Activated CD8-positive, alpha-beta T cell treated with anti-CD3 and anti-CD28 coated beads, Interleukin-2, amount 10 ng/mL, durations not matched to agents 7 days and 5 days (primary cell): ENCODE results near the gene SRPRB. TPM values are rescaled to one million over a fixed set of nuclear protein-coding genes. Genes with fewer than 3 reads are reported as not detected.

Experiments used
- ATAC-seq: fragments of 150-1000 bp; cut with Tn5 transposase; one replicate; pipeline ENCODE4 v1.10.0; 2021; ENCODE audit warnings: moderate library complexity
- CTCF ChIA-PET: fragments of 350-600 bp; sonication (Branson Sonifier 250); formaldehyde crosslinking; loops from one replicate; lab custom pipeline; 2021; ENCODE audit warnings: antibody characterized with exemption; lab: Charles Lee
- POLR2A ChIA-PET: fragments of 350-600 bp; sonication (Branson Sonifier 250); formaldehyde crosslinking; loops from one replicate; lab custom pipeline; 2021; ENCODE audit warnings: antibody characterized with exemption; lab: Charles Lee
- DNase-seq: peaks from one replicate; pipeline ENCODE4 v3.0.0-alpha.2; 2020
- H3K27ac Mint-ChIP-seq: one replicate; pipeline ENCODE4 v1.8.0; 2021; ENCODE audit warnings: mild to moderate bottlenecking, mixed read lengths
- H3K27me3 Mint-ChIP-seq: one replicate; pipeline ENCODE4 v1.8.0; 2021; ENCODE audit warnings: low read depth, mixed read lengths
- H3K36me3 Mint-ChIP-seq: one replicate; pipeline ENCODE4 v1.8.0; 2021; ENCODE audit warnings: low read depth, mixed read lengths
- H3K4me1 Mint-ChIP-seq: one replicate; pipeline ENCODE4 v1.8.0; 2021; ENCODE audit warnings: low read depth, mixed read lengths
- H3K4me3 Mint-ChIP-seq: one replicate; pipeline ENCODE4 v1.8.0; 2021; ENCODE audit warnings: mild to moderate bottlenecking, mixed read lengths
- H3K9me3 Mint-ChIP-seq: one replicate; pipeline ENCODE4 v1.8.0; 2022; ENCODE audit warnings: mixed read lengths; ENCODE audit not compliant: insufficient read depth
- total RNA-seq, 2 experiments: library from RNA; stranded (reverse); gene quantifications; one replicate each; pipeline ENCODE4 v1.2.3, GENCODE V29; 2021

The SRPRB gene
- total RNA-seq, 2 experiments from 2014 or later: 45.3 to 48.1 TPM

DNA sequence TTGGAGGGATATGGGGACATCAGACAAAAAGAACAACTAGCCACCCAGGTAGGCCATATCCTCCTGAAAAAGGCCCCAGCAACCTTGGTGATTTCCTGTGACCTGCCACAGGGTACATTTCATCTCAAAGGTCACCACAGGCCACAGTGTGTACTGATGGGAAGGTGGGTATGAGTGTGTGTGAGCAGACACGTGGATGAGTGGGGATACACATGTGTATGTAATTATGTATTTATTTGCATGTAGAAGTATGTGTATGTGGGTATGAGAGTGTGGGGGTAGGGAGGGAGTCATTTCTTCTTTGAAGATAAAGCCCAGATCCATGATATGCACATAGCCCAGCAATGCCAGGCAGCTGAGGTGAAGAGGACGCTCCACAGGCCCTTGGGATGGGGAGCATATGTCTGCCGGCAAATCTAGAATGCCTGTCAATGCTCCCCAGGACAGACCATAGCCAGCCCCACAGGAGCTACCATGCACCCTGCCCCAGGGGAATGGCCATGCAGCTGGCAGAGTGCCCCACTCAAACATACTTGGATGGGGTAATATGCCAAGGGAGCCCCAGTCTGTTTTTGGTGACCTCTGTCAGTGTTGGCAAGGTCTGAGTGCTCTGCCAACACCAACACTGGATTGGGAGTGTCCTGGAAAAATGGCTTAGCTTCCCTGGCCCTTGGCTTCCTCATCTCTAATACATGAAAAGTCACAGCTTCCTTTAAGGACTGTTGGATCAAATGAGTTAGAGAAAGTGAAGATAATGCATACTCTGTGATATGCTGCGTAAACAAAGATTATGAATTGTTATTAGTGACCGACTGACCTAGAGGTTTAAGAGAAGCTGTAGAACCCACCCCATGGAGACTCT lies 47.7 kb downstream of the SRPRB start:
- CTCF ChIA-PET: no interaction called here
- POLR2A ChIA-PET: no interaction called here
- DNase-seq (no peak), ATAC-seq (no peak)
- Mint-ChIP-seq H3K4me3 (no peak overlapping the region), H3K27me3 (peaks cover 4% of the 10 kb centered on the region), H3K27ac (no peak overlapping the region), H3K4me1 (peaks cover 8% of the 10 kb centered on the region), H3K36me3 (no peaks in the 10 kb centered on the region), H3K9me3 (no peaks in the 10 kb centered on the region)

DNA sequence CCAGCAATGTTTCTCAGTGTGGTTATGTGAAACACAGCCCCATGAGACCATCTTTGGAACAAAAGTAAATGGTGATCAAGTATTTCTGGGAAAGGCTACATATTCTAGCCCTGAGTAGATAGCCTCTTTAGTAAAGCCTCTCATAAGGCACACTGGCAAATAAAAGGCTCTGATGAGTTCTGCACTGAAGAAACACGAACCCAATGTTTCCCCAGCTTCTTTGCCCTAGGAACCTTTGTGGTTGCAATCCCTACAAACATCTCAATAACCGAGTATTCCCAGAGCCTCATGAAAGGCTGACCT lies 48.3 kb downstream of the SRPRB start:
- H3K27ac Mint-ChIP-seq: no peak overlapping the region
- no peaks in the 10 kb centered on the region for H3K9me3 Mint-ChIP-seq
- no peaks in the 10 kb centered on the region for H3K36me3 Mint-ChIP-seq
- ATAC-seq (no peak), DNase-seq (no peak)
- ChIA-PET CTCF (no interaction called here), POLR2A (no interaction called here)
- H3K4me3 Mint-ChIP-seq: no peak overlapping the region
- H3K4me1 Mint-ChIP-seq: peaks cover 8% of the 10 kb centered on the region
- H3K27me3 Mint-ChIP-seq: peaks cover 4% of the 10 kb centered on the region

DNA sequence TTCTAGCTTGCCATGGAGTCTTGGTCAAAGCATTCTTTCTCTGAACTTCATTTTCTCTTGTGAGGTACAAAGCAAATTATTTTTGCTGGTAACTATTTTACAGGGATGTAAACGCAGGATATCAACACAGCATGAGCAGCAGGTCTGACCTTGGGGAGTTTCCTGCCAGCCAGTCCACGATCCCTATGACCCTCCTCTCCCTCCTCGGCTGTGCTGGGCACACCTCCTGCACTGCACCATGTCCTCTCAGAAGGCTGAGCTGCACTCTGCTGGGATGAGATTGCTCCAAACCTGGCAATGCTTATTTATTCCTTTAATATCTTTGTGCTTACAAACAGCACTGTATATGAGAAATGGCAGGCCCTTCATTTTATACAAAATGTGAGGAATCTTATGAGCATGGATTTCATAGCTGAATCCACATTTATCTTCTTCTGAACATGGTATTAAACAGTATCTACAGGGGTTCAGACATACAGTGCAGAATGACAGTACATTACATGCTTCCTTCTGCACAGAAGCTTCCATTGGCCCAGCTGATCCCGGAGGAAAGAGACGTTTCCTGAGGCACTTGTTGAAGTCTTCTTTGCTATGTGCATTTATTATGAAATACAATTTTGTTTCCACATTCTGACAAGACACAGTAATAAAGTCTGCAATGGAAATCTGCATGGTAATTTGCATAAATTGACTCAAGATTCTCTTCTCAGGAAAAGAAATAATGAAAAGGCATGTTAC lies 48.8 kb downstream of the SRPRB start:
- Mint-ChIP-seq H3K4me3 (no peak overlapping the region), H3K27me3 (peaks cover 4% of the 10 kb centered on the region), H3K4me1 (peaks cover 8% of the 10 kb centered on the region), H3K36me3 (no peaks in the 10 kb centered on the region), H3K27ac (no peak overlapping the region), H3K9me3 (no peaks in the 10 kb centered on the region)
- POLR2A ChIA-PET: no interaction called here
- DNase-seq (no peak), ATAC-seq (no peak)
- CTCF ChIA-PET: no interaction called here

GRCh38 chr3:133855002-133855370 lies 49.4 kb downstream of the SRPRB start:
- Mint-ChIP-seq H3K27me3 (peaks cover 4% of the 10 kb centered on the region), H3K4me1 (peaks cover 8% of the 10 kb centered on the region), H3K9me3 (no peaks in the 10 kb centered on the region), H3K4me3 (no peak overlapping the region), H3K36me3 (no peaks in the 10 kb centered on the region), H3K27ac (no peak overlapping the region)
- ATAC-seq (no peak), DNase-seq (no peak)
- ChIA-PET CTCF (no interaction called here), POLR2A (no interaction called here)

GRCh38 chr3:133855772-133856171 lies 50.2 kb downstream of the SRPRB start:
- POLR2A ChIA-PET: no interaction called here
- H3K4me1 Mint-ChIP-seq: peaks cover 8% of the 10 kb centered on the region
- H3K36me3 Mint-ChIP-seq: no peaks in the 10 kb centered on the region
- ATAC-seq (no peak), DNase-seq (no peak)
- no peaks in the 10 kb centered on the region for H3K9me3 Mint-ChIP-seq
- no peak overlapping the region for H3K4me3 Mint-ChIP-seq
- peaks cover 4% of the 10 kb centered on the region for H3K27me3 Mint-ChIP-seq
- no peak overlapping the region for H3K27ac Mint-ChIP-seq
- CTCF ChIA-PET: no interaction called here

GRCh38 chr3:133856316-133856715 lies 50.7 kb downstream of the SRPRB start:
- Mint-ChIP-seq H3K9me3 (no peaks in the 10 kb centered on the region), H3K36me3 (no peaks in the 10 kb centered on the region), H3K4me1 (peaks cover 8% of the 10 kb centered on the region), H3K4me3 (no peak overlapping the region), H3K27me3 (peaks cover 2% of the 10 kb centered on the region), H3K27ac (no peak overlapping the region)
- ATAC-seq (no peak), DNase-seq (no peak)
- CTCF ChIA-PET: no interaction called here
- POLR2A ChIA-PET: no interaction called here

DNA sequence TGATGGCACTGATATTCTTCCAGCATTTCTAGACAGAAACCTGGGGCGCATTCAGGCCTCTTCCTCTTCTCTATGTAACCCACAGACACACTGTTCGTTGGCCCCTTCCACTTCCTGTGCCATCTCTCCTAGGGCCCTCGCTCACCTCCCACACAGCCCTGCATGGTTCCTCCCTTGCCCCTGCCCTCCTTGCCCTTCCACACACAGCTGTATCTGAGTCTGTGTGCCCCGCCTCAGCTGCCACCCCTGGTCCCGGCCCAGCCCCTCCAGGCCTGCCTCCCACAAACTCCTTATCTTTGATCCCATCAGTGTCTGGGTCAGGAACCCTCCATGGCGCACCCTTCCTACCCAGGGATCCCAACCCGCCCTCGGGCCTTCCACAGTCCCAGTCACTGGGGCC lies 52.2 kb downstream of the SRPRB start:
- ChIA-PET CTCF (no interaction called here), POLR2A (no interaction called here)
- no peaks in the 10 kb centered on the region for H3K36me3 Mint-ChIP-seq
- no peak overlapping the region for H3K4me3 Mint-ChIP-seq
- DNase-seq (peak; percentile 23), ATAC-seq (no peak)
- peak overlapping the region; percentile 71 for H3K27ac Mint-ChIP-seq
- peaks cover 2% of the 10 kb centered on the region for H3K27me3 Mint-ChIP-seq
- no peaks in the 10 kb centered on the region for H3K9me3 Mint-ChIP-seq
- peaks cover 8% of the 10 kb centered on the region for H3K4me1 Mint-ChIP-seq

DNA sequence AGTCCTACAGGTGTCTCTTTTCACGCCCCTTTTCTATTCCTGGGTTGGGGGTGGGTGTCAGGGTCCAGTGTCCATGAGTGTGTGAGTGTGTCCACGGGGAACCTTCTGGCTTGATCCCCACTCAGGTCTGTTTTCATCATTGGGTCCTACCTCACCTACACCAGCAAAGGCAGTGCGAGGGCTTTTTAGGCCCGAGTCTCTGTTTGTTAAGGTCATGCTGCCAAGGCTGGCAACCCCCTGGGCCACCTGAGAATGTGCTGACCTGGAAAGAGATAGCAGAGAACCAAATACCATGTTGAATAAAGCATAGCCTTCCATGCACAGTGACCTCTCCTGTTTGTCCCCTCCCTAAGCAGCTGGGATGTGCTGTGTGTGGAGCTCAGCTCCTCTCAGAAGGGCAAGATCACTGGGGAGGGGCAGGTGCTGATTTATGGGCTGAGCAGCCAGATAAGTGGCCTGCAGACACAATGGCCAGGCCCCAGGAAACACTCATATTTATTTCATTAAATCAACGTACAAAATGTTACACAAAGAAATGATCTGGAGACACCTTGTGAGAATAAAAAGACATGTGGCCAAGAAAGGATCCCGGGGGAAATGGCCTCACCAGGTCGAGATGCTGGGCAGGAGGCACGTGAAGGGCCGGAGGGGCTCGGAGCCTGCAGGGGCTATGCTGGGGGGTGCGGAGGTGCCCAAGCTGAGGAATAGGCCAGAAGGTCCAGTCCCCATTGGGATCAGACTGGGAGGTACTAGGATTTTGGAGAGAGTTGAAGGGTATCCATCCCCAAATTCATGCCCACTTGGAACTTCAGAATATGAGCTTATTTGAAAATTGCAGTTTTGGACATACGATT lies 54.0 kb downstream of the SRPRB start:
- DNase-seq (no peak), ATAC-seq (no peak)
- ChIA-PET CTCF (no interaction called here), POLR2A (no interaction called here)
- Mint-ChIP-seq H3K4me1 (peaks cover 8% of the 10 kb centered on the region), H3K27me3 (peaks cover 2% of the 10 kb centered on the region), H3K4me3 (no peak overlapping the region), H3K27ac (no peak overlapping the region), H3K9me3 (no peaks in the 10 kb centered on the region), H3K36me3 (no peaks in the 10 kb centered on the region)

DNA sequence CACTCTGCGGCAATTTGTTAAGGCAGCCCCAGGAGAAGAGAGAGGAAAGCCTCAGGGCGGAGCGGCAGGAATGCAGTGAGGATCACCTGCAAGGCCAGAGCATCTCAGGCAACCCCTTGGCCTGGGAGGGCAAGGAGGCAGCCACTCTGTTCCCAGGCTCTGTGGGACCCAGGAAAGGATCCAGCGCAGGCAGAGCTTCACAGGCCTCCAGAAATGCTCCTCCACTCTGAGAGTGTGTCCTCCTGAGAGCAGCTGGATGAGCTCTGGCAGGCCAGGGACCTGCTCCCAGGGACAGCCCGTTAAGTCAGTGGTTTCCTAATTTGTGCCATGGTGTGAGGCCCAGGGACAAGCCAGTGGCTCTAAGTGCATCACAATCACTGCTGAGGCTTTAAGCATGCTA lies 54.9 kb downstream of the SRPRB start:
- peaks cover 8% of the 10 kb centered on the region for H3K4me1 Mint-ChIP-seq
- H3K9me3 Mint-ChIP-seq: no peaks in the 10 kb centered on the region
- ATAC-seq (no peak), DNase-seq (no peak)
- no peak overlapping the region for H3K27ac Mint-ChIP-seq
- H3K36me3 Mint-ChIP-seq: no peaks in the 10 kb centered on the region
- H3K4me3 Mint-ChIP-seq: no peak overlapping the region
- H3K27me3 Mint-ChIP-seq: peaks cover 2% of the 10 kb centered on the region
- POLR2A ChIA-PET: no interaction called here
- CTCF ChIA-PET: no interaction called here

DNA sequence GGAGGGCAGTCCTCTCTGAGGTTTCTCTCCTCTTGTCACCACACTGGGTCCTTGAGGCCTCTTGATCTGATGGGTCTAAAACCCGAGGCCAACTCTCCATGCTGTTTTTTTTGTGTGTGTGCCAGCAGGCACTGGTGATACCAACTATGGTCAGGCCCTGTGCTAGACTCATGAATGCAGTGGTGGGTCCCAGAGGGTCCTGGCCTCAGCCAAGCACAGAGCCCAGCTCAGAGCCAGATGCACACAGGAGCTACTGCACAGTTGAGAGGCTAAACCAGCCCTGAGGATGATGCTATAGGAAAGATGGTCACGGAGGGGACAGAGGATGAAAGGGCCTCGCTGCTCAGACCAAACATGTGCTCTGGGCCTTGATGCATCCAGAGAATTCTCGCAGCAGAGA lies 56.5 kb downstream of the SRPRB start:
- peaks cover 8% of the 10 kb centered on the region for H3K4me1 Mint-ChIP-seq
- no peak for DNase-seq
- no peaks in the 10 kb centered on the region for H3K36me3 Mint-ChIP-seq
- no peak for ATAC-seq
- H3K4me3 Mint-ChIP-seq: no peak overlapping the region
- no peaks in the 10 kb centered on the region for H3K9me3 Mint-ChIP-seq
- CTCF ChIA-PET: no interaction called here
- H3K27me3 Mint-ChIP-seq: peaks cover 9% of the 10 kb centered on the region
- POLR2A ChIA-PET: no interaction called here
- H3K27ac Mint-ChIP-seq: no peak overlapping the region

DNA sequence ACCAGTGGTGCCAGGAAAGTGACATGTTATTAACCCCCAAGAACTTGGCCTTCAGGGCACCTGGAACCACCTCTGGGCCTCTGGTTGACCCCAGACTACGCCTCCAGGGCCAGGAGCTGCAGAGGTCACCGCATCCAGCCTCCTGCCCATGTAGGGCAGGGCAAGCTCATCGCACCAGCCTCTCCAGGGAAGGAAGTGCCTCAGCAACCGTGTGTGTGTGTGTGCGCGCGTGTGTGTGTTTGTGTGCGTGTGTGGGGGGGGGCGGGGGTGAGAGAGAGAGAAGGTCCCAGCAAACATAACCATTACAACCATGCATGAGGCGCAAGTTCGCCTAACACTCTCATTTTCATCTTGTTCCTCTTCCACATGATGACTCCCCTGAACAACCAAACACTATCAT lies 58.3 kb downstream of the SRPRB start:
- Mint-ChIP-seq H3K9me3 (no peaks in the 10 kb centered on the region), H3K27me3 (peaks cover 13% of the 10 kb centered on the region), H3K4me1 (no peaks in the 10 kb centered on the region), H3K27ac (no peak overlapping the region), H3K36me3 (no peaks in the 10 kb centered on the region), H3K4me3 (no peak overlapping the region)
- CTCF ChIA-PET: interaction anchor here (0.6 kb wide), 1 partner anchor 200 kb away, joined by 3 read pairs; no protein-coding TSS in a partner anchor
- DNase-seq: no peak
- no peak for ATAC-seq
- POLR2A ChIA-PET: no interaction called here

- no peak overlapping the region for H3K27ac Mint-ChIP-seq
- ATAC-seq: no peak
- H3K9me3 Mint-ChIP-seq: no peaks in the 10 kb centered on the region
- DNase-seq: no peak
- peaks cover 14% of the 10 kb centered on the region for H3K27me3 Mint-ChIP-seq
- CTCF ChIA-PET: interaction anchor here (0.8 kb wide), 1 partner anchor 439 kb away, joined by 3 read pairs; no protein-coding TSS in a partner anchor
- POLR2A ChIA-PET: no interaction called here
- no peaks in the 10 kb centered on the region for H3K4me1 Mint-ChIP-seq
- H3K36me3 Mint-ChIP-seq: no peaks in the 10 kb centered on the region
- H3K4me3 Mint-ChIP-seq: no peak overlapping the region
Measured at GRCh38 chr3:133864616-133865015, 59.0 kb downstream of the SRPRB start.
